Measurements from ENCODE around the gene ANO7. TPM values are rescaled to one million over a fixed set of nuclear protein-coding genes. Genes with fewer than 3 reads are reported as not detected.

The ANO7 gene
- total and polyA plus RNA-seq, 2 of the 8 experiments (the other 6 are each of a cell fraction or from before 2014, with no cell fraction given), result 3.2 to 6.9 TPM

DNA sequence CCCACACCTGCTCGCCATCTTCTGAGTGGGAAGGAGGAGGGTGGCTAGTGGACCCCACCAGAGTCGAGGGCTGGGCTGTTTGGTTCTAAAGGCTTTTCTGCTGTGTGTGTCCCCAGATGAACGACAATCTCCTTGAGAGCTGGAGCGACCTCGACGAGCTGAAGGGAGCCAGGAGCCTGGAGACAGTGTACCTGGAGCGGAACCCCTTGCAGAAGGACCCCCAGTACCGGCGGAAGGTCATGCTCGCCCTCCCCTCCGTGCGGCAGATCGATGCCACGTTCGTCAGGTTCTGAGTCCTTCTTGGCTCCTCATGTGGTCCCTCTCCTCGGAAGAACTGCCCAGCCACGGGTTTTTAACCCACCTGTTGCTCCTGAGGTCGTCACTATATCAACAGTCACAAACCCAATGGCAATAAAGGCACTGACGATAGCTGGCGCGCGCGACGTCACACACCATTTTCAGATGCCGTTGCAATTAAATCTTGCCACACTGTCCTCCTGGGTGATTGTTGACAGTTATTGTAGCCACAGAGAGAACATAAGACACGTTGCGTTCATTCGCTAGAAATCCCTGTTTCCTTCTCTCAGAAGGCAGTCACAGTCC lies 5.8 kb upstream of the ANO7 start:
- Histone ChIP-seq H2BK15ac (ENCODE audit: low read length) (no peak overlapping the region), H3K27ac (ENCODE audit: low read depth, low read length) (no peak overlapping the region), H3K9ac (replicated peaks in 1 of 4; ENCODE audit: extremely low read depth in 1 of 4, low read depth in 3 of 4, low read length in 3 of 4) (no peak overlapping the region), H2BK20ac (ENCODE audit: low read length) (no peak overlapping the region), H2BK12ac (ENCODE audit: low read depth, low read length) (no peak overlapping the region), H3K36me3 (ENCODE audit: control insufficient read depth in 2 of 4, insufficient read depth in 4 of 4, low read length in 3 of 4) (no peaks in the 10 kb centered on the region), H3K4me1 (replicated peaks in 1 of 4; ENCODE audit: control insufficient read depth in 3 of 4, insufficient read depth in 4 of 4, low read length in 3 of 4) (peaks cover 0 to 3% (median 2%) of the 10 kb centered on the region in 4 experiments; a peak in 3 of 7 replicates), H2BK5ac (ENCODE audit: low read depth, low read length) (no peak overlapping the region), H3K27me3 (replicated peaks in 1 of 4; ENCODE audit: control insufficient read depth in 3 of 4, extremely low read depth in 1 of 4, insufficient read depth in 3 of 4, low read length in 3 of 4) (no peaks in the 10 kb centered on the region), H3K23ac (ENCODE audit: insufficient read length) (no peak overlapping the region), H3K14ac (ENCODE audit: insufficient read length) (no peak overlapping the region), H4K91ac (replicated peaks; ENCODE audit: insufficient read length, low read length) (no peak overlapping the region), H3K79me1 (ENCODE audit: low read depth, low read length) (no peaks in the 10 kb centered on the region), H2BK120ac (replicated peaks; ENCODE audit: low read depth, low read length) (no peak overlapping the region), H3K23me2 (ENCODE audit: low read depth, low read length) (no peaks in the 10 kb centered on the region), H4K5ac (ENCODE audit: insufficient read length, low read depth, low read length) (no peak overlapping the region), H4K8ac (ENCODE audit: extremely low read depth, insufficient read depth, low read length) (no peak overlapping the region), H3K18ac (ENCODE audit: extremely low read depth, low read length) (no peak overlapping the region), H2AFZ (ENCODE audit: low read length) (no peak overlapping the region), H3K79me2 (ENCODE audit: control insufficient read depth in 1 of 2, insufficient read depth in 2 of 2, low read length in 2 of 2) (no peaks in the 10 kb centered on the region), H3K9me3 (ENCODE audit: insufficient read depth in 2 of 2, low read depth in 1 of 2, low read length in 1 of 2) (no peaks in the 10 kb centered on the region), H3K56ac (replicated peaks; ENCODE audit: insufficient read length, low read depth, low read length) (no peak overlapping the region), H2AK5ac (ENCODE audit: low read depth, low read length) (no peak overlapping the region), H3K4ac (replicated peaks; ENCODE audit: insufficient read length, low read depth, low read length) (no peak overlapping the region), H3K4me3 (ENCODE audit: extremely low read depth in 1 of 4, insufficient read depth in 2 of 4, low read depth in 3 of 4, low read length in 4 of 4) (no peak overlapping the region), H4K20me1 (replicated peaks in 1 of 2; ENCODE audit: control insufficient read depth in 1 of 2, insufficient read depth in 2 of 2, low read length in 2 of 2) (peaks cover 0 to 3% of the 10 kb centered on the region in 2 experiments), H3K4me2 (ENCODE audit: insufficient read depth in 1 of 2, low read depth in 2 of 2, low read length in 2 of 2) (no peak overlapping the region)
- ChIA-PET CTCF (ENCODE audit: partially characterized antibody) (interaction anchor here (1.2 to 2.5 kb wide), 3 partner anchors 32 to 40 kb away, joined by 4 to 15 read pairs (median 4); partner anchors contain the start of genes PASK and PPP1R7), POLR2A (ENCODE audit: partially characterized antibody) (interaction anchor here (1.0 kb wide), 1 partner anchor 35 kb away, joined by 4 read pairs; no protein-coding TSS in a partner anchor)
- whole genome bisulfite sequencing, 2 experiments (ENCODE audit: extremely low coverage in 1 of 2, insufficient coverage in 1 of 2, insufficient read length in 1 of 2, insufficient replicate concordance in 2 of 2, low coverage in 1 of 2, low lambda C conversion rate in 2 of 2, missing lambda C conversion rate in 1 of 2), result 90% methylated on average over 28 of the region's 28 CpGs; no CpG with 5 or more reads in 1 of the 2 experiments
- no peak for DNase-seq (ENCODE audit: low read depth in 1 of 2, low spot score in 2 of 2)
- FAIRE-seq, result no peak
- TF ChIP-seq EP300 (IDR thresholded peaks at IDR 0.05; ENCODE audit: borderline replicate concordance in 1 of 2, low read depth in 2 of 2, low read length in 2 of 2) (no peak), BCL11A (IDR thresholded peaks at IDR 0.05; ENCODE audit: low read depth in 2 of 2, low read length in 2 of 2) (no peak), GTF2F1 (IDR thresholded peaks at IDR 0.05; ENCODE audit: borderline replicate concordance, low read depth, low read length) (no peak), ZNF274 (IDR thresholded peaks at IDR 0.05; ENCODE audit: borderline replicate concordance, extremely low read depth, low read length) (no peak), RAD21 (IDR thresholded peaks at IDR 0.05 in 1 of 2, conservative IDR thresholded peaks at IDR 0.05 in 1 of 2; ENCODE audit: low read depth in 2 of 2, low read length in 2 of 2) (no peak), CEBPB (IDR thresholded peaks at IDR 0.05; ENCODE audit: low read depth, low read length) (no peak), KDM5A (IDR thresholded peaks at IDR 0.05; ENCODE audit: low read length) (no peak), FOSL1 (IDR thresholded peaks at IDR 0.05; ENCODE audit: insufficient read depth, low read depth, low read length) (no peak)
- TF ChIP-seq, protein P1, sequence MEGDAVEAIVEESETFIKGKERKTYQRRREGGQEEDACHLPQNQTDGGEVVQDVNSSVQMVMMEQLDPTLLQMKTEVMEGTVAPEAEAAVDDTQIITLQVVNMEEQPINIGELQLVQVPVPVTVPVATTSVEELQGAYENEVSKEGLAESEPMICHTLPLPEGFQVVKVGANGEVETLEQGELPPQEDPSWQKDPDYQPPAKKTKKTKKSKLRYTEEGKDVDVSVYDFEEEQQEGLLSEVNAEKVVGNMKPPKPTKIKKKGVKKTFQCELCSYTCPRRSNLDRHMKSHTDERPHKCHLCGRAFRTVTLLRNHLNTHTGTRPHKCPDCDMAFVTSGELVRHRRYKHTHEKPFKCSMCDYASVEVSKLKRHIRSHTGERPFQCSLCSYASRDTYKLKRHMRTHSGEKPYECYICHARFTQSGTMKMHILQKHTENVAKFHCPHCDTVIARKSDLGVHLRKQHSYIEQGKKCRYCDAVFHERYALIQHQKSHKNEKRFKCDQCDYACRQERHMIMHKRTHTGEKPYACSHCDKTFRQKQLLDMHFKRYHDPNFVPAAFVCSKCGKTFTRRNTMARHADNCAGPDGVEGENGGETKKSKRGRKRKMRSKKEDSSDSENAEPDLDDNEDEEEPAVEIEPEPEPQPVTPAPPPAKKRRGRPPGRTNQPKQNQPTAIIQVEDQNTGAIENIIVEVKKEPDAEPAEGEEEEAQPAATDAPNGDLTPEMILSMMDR (IDR thresholded peaks at IDR 0.05; ENCODE audit: control extremely low read depth in 1 of 3, insufficient read depth in 1 of 3, low read depth in 1 of 3, low read length in 3 of 3), result no peak
